ENCODE measurements around the gene OR51D1. TPM values are rescaled to one million over a fixed set of nuclear protein-coding genes. Genes with fewer than 3 reads are reported as not detected.

OR51D1 gene
- total and polyA plus RNA-seq, 8 donors: not detected

GRCh38 chr11:4606231-4607015, 30.9 kb upstream of the OR51D1 start:
- Histone ChIP-seq H3K36me3 (peaks cover under 1 to 10% (median 7%) of the 10 kb centered on the region in 3 donors), H3K4me1 (peaks cover 4 to 20% (median 15%) of the 10 kb centered on the region in 3 donors), H3K27ac (peak overlapping the region in 2 of 4 donors; percentile 34 to 38), H3K9me3 (no peaks in the 10 kb centered on the region), H3K4me3 (peak overlapping the region in 2 of 4 donors; percentile 63 to 69), H3K27me3 (no peaks in the 10 kb centered on the region)
- FAIRE-seq (no peak), ATAC-seq (peak in 3 of 4 donors; percentile 18 to 36 (median 19)), DNase-seq (peak in 1 of 6 donors; percentile 12)
- intact Hi-C loops (cut with DNase I): no loop called here
- no peak for TF ChIP-seq CTCF (IDR thresholded peaks at IDR 0.05)
- 33% methylated on average over 1 of the region's 1 CpG for WGBS, 2 donors

GRCh38 chr11:4607096-4607495, 30.2 kb upstream of the OR51D1 start:
- FAIRE-seq: no peak
- peak overlapping the region; percentile 50 to 75 (median 66) for H3K4me3 ChIP-seq
- WGBS, 2 donors: 20 to 27% methylated on average over 6 of the region's 6 CpGs

GRCh38 chr11:4607781-4608666, 29.3 kb upstream of the OR51D1 start, which contains the start of gene TRIM68:
TRIM68 (minus strand) TSS chr11:4608231; CDS start chr11:4605504, 2,727 bp downstream.
- H3K36me3 ChIP-seq: peaks cover 0 to 3% (median 2%) of the 10 kb centered on the region in 3 donors
- peak; percentile 94 for FAIRE-seq
- no peaks in the 10 kb centered on the region for H3K27me3 ChIP-seq
- peak within 1 kb of the TSS; percentile 75 to 85 (median 80) for H3K27ac ChIP-seq
- TF ChIP-seq CTCF (IDR thresholded peaks at IDR 0.05): no peak
- peak within 1 kb of the TSS; percentile 50 to 75 (median 66) for H3K4me3 ChIP-seq
- 3% methylated on average over 43 of the region's 43 CpGs for WGBS, 2 donors
- ATAC-seq: peak; percentile 98 to 99 (median 99)
- peaks cover 4 to 20% (median 15%) of the 10 kb centered on the region in 3 donors for H3K4me1 ChIP-seq
- DNase-seq: peak; percentile 96 to 99 (median 97)
- no peaks in the 10 kb centered on the region for H3K9me3 ChIP-seq
- intact Hi-C loops (cut with DNase I): no loop called here

More at GRCh38 chr11:4607096-4607495, 30.2 kb upstream of the OR51D1 start:
- no peaks in the 10 kb centered on the region for H3K27me3 ChIP-seq
- H3K27ac ChIP-seq: peak overlapping the region; percentile 34 to 85 (median 59)
- peaks cover under 1 to 7% (median 2%) of the 10 kb centered on the region in 3 donors for H3K36me3 ChIP-seq
- TF ChIP-seq CTCF (IDR thresholded peaks at IDR 0.05): no peak
- ATAC-seq (peak in 1 of 4 donors; percentile 2), DNase-seq (no peak)
- no peaks in the 10 kb centered on the region for H3K9me3 ChIP-seq
- peaks cover 4 to 20% (median 15%) of the 10 kb centered on the region in 3 donors for H3K4me1 ChIP-seq
- intact Hi-C loops (cut with DNase I): no loop called here

- WGBS, 2 donors: 43 to 48% methylated on average over 3 of the region's 3 CpGs
- FAIRE-seq: no peak
Observed at GRCh38 chr11:4610258-4610935, 26.9 kb upstream of the OR51D1 start.

More at GRCh38 chr11:4610258-4610935, 26.9 kb upstream of the OR51D1 start:
- no peaks in the 10 kb centered on the region for H3K9me3 ChIP-seq
- DNase-seq (no peak), ATAC-seq (no peak)
- intact Hi-C loops (cut with DNase I): no loop called here
- peaks cover 0 to 2% (median 0%) of the 10 kb centered on the region in 3 donors for H3K36me3 ChIP-seq
- H3K27ac ChIP-seq: no peak overlapping the region
- TF ChIP-seq CTCF (IDR thresholded peaks at IDR 0.05): no peak
- no peak overlapping the region for H3K4me3 ChIP-seq
- peaks cover 4 to 20% (median 15%) of the 10 kb centered on the region in 3 donors for H3K4me1 ChIP-seq
- H3K27me3 ChIP-seq: no peaks in the 10 kb centered on the region

Data from pancreas (tissue), 10 donors.